H9 (cell line): ENCODE results near the gene CRYZ. TPM values are rescaled to one million over a fixed set of nuclear protein-coding genes. Genes with fewer than 3 reads are reported as not detected.
"Not testable (repeated sequence)": the region's sequence is repeated elsewhere in the genome, so short reads cannot be mapped to it uniquely, and the experiment has no call there.

ENCODE experiments used
- DNase-seq: peaks from one replicate; pipeline ENCODE4 v3.0.0-alpha.2; 2017
- H2AFZ ChIP-seq: one replicate; pipeline ENCODE4 v1.6.1; 2013; ENCODE audit warnings: mild to moderate bottlenecking, low read length, control low read depth, moderate library complexity
- H2AK5ac ChIP-seq: 2 replicates; pipeline ENCODE4 v1.6.1; 2013; ENCODE audit warnings: low read length, control low read depth, mixed read lengths; ENCODE audit not compliant: insufficient read length
- H2BK120ac ChIP-seq: one replicate; pipeline ENCODE4 v1.6.1; 2013; ENCODE audit warnings: low read depth, mild to moderate bottlenecking, low read length, control low read depth, inconsistent platforms; ENCODE audit not compliant: poor library complexity, severe bottlenecking
- H2BK12ac ChIP-seq: 2 replicates; pipeline ENCODE4 v1.6.1; 2013; ENCODE audit warnings: low read length, control low read depth, mixed read lengths, low read depth; ENCODE audit not compliant: insufficient read length
- H2BK15ac ChIP-seq: 2 replicates; pipeline ENCODE4 v1.6.1; 2013; ENCODE audit warnings: low read depth, low read length, control low read depth
- H2BK20ac ChIP-seq: one replicate; pipeline ENCODE4 v1.6.1; 2013; ENCODE audit warnings: low read depth, mild to moderate bottlenecking, low read length, control low read depth, inconsistent platforms; ENCODE audit not compliant: poor library complexity, severe bottlenecking
- H2BK5ac ChIP-seq: 2 replicates; pipeline ENCODE4 v1.6.1; 2013; ENCODE audit warnings: low read length, control low read depth, mixed read lengths; ENCODE audit not compliant: insufficient read length
- H3K14ac ChIP-seq: 2 replicates; pipeline ENCODE4 v1.6.1; 2013; ENCODE audit warnings: low read length, control low read depth; ENCODE audit not compliant: insufficient read depth
- H3K18ac ChIP-seq: 2 replicates; pipeline ENCODE4 v1.6.1; 2013; ENCODE audit warnings: low read depth, mild to moderate bottlenecking, mixed read lengths, low read length, control low read depth; ENCODE audit not compliant: insufficient read length
- H3K23ac ChIP-seq: 2 replicates; pipeline ENCODE4 v1.6.1; 2013; ENCODE audit warnings: low read length, control low read depth, mixed read lengths, low read depth; ENCODE audit not compliant: insufficient read length
- H3K23me2 ChIP-seq: 2 replicates; pipeline ENCODE4 v1.6.1; 2013; ENCODE audit warnings: low read depth, mild to moderate bottlenecking, mixed read lengths, low read length, control low read depth; ENCODE audit not compliant: insufficient read length, poor library complexity, severe bottlenecking
- H3K27ac ChIP-seq: 2 replicates; pipeline ENCODE4 v1.5.1; 2013; ENCODE audit warnings: low read length, control low read depth, mixed read lengths, low read depth; ENCODE audit not compliant: insufficient read length
- H3K27me3 ChIP-seq: 2 replicates; pipeline ENCODE4 v1.6.1; 2013; ENCODE audit warnings: low read length, control low read depth, inconsistent platforms; ENCODE audit not compliant: insufficient read depth
- H3K4ac ChIP-seq: 2 replicates; pipeline ENCODE4 v1.6.1; 2013; ENCODE audit warnings: low read depth, mild to moderate bottlenecking, control low read depth, inconsistent platforms, low read length, moderate library complexity
- H3K4me1 ChIP-seq: 2 replicates; pipeline ENCODE4 v1.6.1; 2013; ENCODE audit warnings: low read length, control low read depth, inconsistent platforms; ENCODE audit not compliant: insufficient read depth
- H3K4me2 ChIP-seq: 2 replicates; pipeline ENCODE4 v1.6.1; 2013; ENCODE audit warnings: low read length, control low read depth, mixed read lengths; ENCODE audit not compliant: insufficient read length, insufficient read depth
- H3K56ac ChIP-seq: 2 replicates; pipeline ENCODE4 v1.6.1; 2013; ENCODE audit warnings: low read depth, mild to moderate bottlenecking, mixed read lengths, low read length, control low read depth; ENCODE audit not compliant: insufficient read length
- H3K79me1 ChIP-seq: 2 replicates; pipeline ENCODE4 v1.6.1; 2013; ENCODE audit warnings: low read depth, mild to moderate bottlenecking, moderate library complexity, low read length, control low read depth, inconsistent platforms; ENCODE audit not compliant: insufficient read depth, poor library complexity, severe bottlenecking
- H3K79me2 ChIP-seq: 2 replicates; pipeline ENCODE4 v1.6.1; 2013; ENCODE audit warnings: low read length, control low read depth, inconsistent platforms; ENCODE audit not compliant: insufficient read depth
- H3K9ac ChIP-seq: 2 replicates; pipeline ENCODE4 v1.6.1; 2013; ENCODE audit warnings: low read length, control low read depth, mixed read lengths; ENCODE audit not compliant: insufficient read length; ENCODE audit errors: extremely low read depth
- H3K9me3 ChIP-seq: one replicate; pipeline ENCODE4 v1.6.1; 2013; ENCODE audit warnings: low read depth, low read length, inconsistent platforms; ENCODE audit not compliant: control insufficient read depth
- H3T11ph ChIP-seq: one replicate; pipeline ENCODE4 v1.6.1; 2013; ENCODE audit warnings: mild to moderate bottlenecking, low read length, control low read depth, inconsistent platforms
- H4K20me1 ChIP-seq: one replicate; pipeline ENCODE4 v1.6.1; 2013; ENCODE audit not compliant: control insufficient read depth, insufficient read length, insufficient read depth
- H4K5ac ChIP-seq: 2 replicates; pipeline ENCODE4 v1.6.1; 2013; ENCODE audit warnings: low read depth, mild to moderate bottlenecking, mixed read lengths, low read length, control low read depth; ENCODE audit not compliant: insufficient read length
- H4K8ac ChIP-seq: replicated peaks from 2 replicates; pipeline ENCODE4 v1.6.1; 2013; ENCODE audit warnings: low read length, control low read depth, mixed read lengths, low read depth; ENCODE audit not compliant: insufficient read length
- H4K91ac ChIP-seq: 2 replicates; pipeline ENCODE4 v1.6.1; 2013; ENCODE audit warnings: low read depth, mild to moderate bottlenecking, moderate library complexity, mixed read lengths, low read length, control low read depth; ENCODE audit not compliant: insufficient read length
- H3K27ac Mint-ChIP-seq, 3 experiments: 2 replicates in 2 of 3; 3 replicates in 1 of 3; pipeline ENCODE4 v1.8.0; 2020 to 2021; ENCODE audit warnings: mixed read lengths in 3 of 3, mild to moderate bottlenecking in 1 of 3, moderate library complexity in 1 of 3
- H3K27me3 Mint-ChIP-seq: 2 replicates; pipeline ENCODE4 v1.8.0; 2021; ENCODE audit warnings: low read depth, mild to moderate bottlenecking, moderate library complexity, mixed read lengths
- H3K36me3 Mint-ChIP-seq, 3 experiments: 2 replicates in 2 of 3; 3 replicates in 1 of 3; pipeline ENCODE4 v1.8.0; 2020 to 2021; ENCODE audit warnings: low read depth in 3 of 3, mixed read lengths in 3 of 3; ENCODE audit not compliant: insufficient read depth in 1 of 3
- H3K4me1 Mint-ChIP-seq, 2 experiments: 2 replicates each; pipeline ENCODE4 v1.8.0; 2020; ENCODE audit warnings: mixed read lengths in 2 of 2
- H3K4me3 Mint-ChIP-seq, 2 experiments: 2 replicates in 1 of 2; 3 replicates in 1 of 2; pipeline ENCODE4 v1.8.0; 2020 to 2021; ENCODE audit warnings: mild to moderate bottlenecking in 2 of 2, mixed read lengths in 2 of 2, moderate library complexity in 1 of 2
- H3K9me3 Mint-ChIP-seq, 2 experiments: 2 replicates in 1 of 2; 3 replicates in 1 of 2; pipeline ENCODE4 v1.8.0; 2020; ENCODE audit warnings: mild to moderate bottlenecking in 2 of 2, mixed read lengths in 2 of 2, moderate library complexity in 1 of 2
- CTCF ChIP-seq: fragments of 200-600 bp; sonication (generic); conservative IDR thresholded peaks from 3 replicates; pipeline ENCODE4 v1.8.0; 2021; ENCODE audit warnings: antibody characterized with exemption, mild to moderate bottlenecking
- WGBS: extraction: QIAGEN DNeasy Blood & Tissue Kit; methylation state at CpG from one replicate; pipeline ENCODE4 v1.1.7; 2013; ENCODE audit warnings: missing lambda C conversion rate, low lambda C conversion rate, mixed read lengths; ENCODE audit not compliant: insufficient read length; ENCODE audit errors: extremely low coverage; 5-methylcytosine and 5-hydroxymethylcytosine counted together
- total RNA-seq: library from RNA; stranded (reverse); gene quantifications from 2 replicates; pipeline ENCODE4 v1.2.1, GENCODE V29; 2021

Gene CRYZ
- total RNA-seq, 1 experiment from 2014 or later, result 14.0 TPM

DNA sequence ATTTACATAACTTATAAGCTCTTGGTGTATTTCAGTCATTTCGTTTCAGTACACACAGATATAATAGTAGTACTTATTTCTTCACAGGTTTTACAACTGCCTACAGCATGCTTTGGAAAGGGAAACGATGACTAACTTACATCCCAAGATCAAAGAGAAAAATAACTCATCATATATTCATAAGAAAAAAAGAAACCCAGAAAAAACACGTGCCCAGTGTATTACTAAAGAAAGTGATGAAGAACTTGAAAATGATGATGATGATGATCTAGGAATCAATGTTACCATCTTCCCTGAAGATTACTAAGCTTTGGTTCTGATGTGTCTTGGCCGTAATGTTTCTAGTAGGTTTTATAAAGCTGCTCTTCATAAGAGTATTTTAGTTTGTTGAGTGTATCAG is 31.0 kb upstream of the CRYZ start:
- H3K23me2 ChIP-seq, result no peaks in the 10 kb centered on the region
- H2AK5ac ChIP-seq, result no peak overlapping the region
- no peak overlapping the region for H4K8ac ChIP-seq
- Mint-ChIP-seq H3K27me3 (no peaks in the 10 kb centered on the region), H3K27ac (no peak overlapping the region), H3K4me3 (no peak overlapping the region), H3K36me3 (peaks cover 0 to 11% (median 3%) of the 10 kb centered on the region in 3 experiments; a peak in 2 of 7 replicates), H3K4me1 (no peaks in the 10 kb centered on the region), H3K9me3 (no peaks in the 10 kb centered on the region)
- no peak overlapping the region for H3K4ac ChIP-seq
- no peaks in the 10 kb centered on the region for H3K9me3 ChIP-seq
- no peak overlapping the region for H3K56ac ChIP-seq
- H4K91ac ChIP-seq, result no peak overlapping the region
- H3K9ac ChIP-seq, result no peak overlapping the region
- H2AFZ ChIP-seq, result no peak overlapping the region
- H3T11ph ChIP-seq, result no peak overlapping the region
- no peaks in the 10 kb centered on the region for H4K20me1 ChIP-seq
- no peaks in the 10 kb centered on the region for H3K4me1 ChIP-seq
- H3K79me2 ChIP-seq, result no peaks in the 10 kb centered on the region
- H4K5ac ChIP-seq, result no peak overlapping the region
- no peak overlapping the region for H2BK5ac ChIP-seq
- H2BK120ac ChIP-seq, result no peak overlapping the region
- no CpG with 5 or more reads among the region's 4 CpGs for WGBS
- TF ChIP-seq CTCF, result no peak
- DNase-seq, result no peak
- H3K18ac ChIP-seq, result no peak overlapping the region
- no peak overlapping the region for H3K23ac ChIP-seq
- no peak overlapping the region for H3K27ac ChIP-seq
- no peak overlapping the region for H2BK20ac ChIP-seq
- no peaks in the 10 kb centered on the region for H3K27me3 ChIP-seq
- no peak overlapping the region for H3K4me2 ChIP-seq
- no peak overlapping the region for H2BK12ac ChIP-seq
- H3K14ac ChIP-seq, result no peak overlapping the region
- no peak overlapping the region for H2BK15ac ChIP-seq
- H3K79me1 ChIP-seq, result no peaks in the 10 kb centered on the region

GRCh38 chr1:74756650-74757049 is 23.8 kb upstream of the CRYZ start:
- peaks cover 37 to 73% (median 38%) of the 10 kb centered on the region in 3 experiments for H3K36me3 Mint-ChIP-seq

More at GRCh38 chr1:74756650-74757049, 23.8 kb upstream of the CRYZ start:
- H3K9me3 ChIP-seq, H3K27me3 Mint-ChIP-seq, H3K14ac ChIP-seq, H2BK20ac ChIP-seq, H3K4ac ChIP-seq, H3T11ph ChIP-seq, H4K5ac ChIP-seq, H3K4me1 ChIP-seq, H2BK120ac ChIP-seq, H3K23me2 ChIP-seq, H3K56ac ChIP-seq, H2AFZ ChIP-seq, H3K79me1 ChIP-seq, DNase-seq, H3K4me2 ChIP-seq, H3K23ac ChIP-seq, H3K79me2 ChIP-seq, H2BK12ac ChIP-seq, H3K27ac ChIP-seq, H4K20me1 ChIP-seq, H2AK5ac ChIP-seq, H3K27me3 ChIP-seq, H3K9ac ChIP-seq, H3K27ac Mint-ChIP-seq, H3K18ac ChIP-seq, H3K4me3 Mint-ChIP-seq, H4K8ac ChIP-seq, H4K91ac ChIP-seq, H2BK5ac ChIP-seq, H2BK15ac ChIP-seq: not testable (repeated sequence)
- peaks cover 29 to 30% of the 10 kb centered on the region in 2 experiments for H3K9me3 Mint-ChIP-seq
- no CpG with 5 or more reads among the region's 2 CpGs for WGBS
- peaks cover 10 to 15% of the 10 kb centered on the region in 2 experiments for H3K4me1 Mint-ChIP-seq
